ENCODE data around the gene ADARB2.
"Not testable (repeated sequence)": the region's sequence is repeated elsewhere in the genome, so short reads cannot be mapped to it uniquely, and the experiment has no call there.

ADARB2 gene

GRCh38 chr10:1365540-1366321 is 371.6 kb downstream of the ADARB2 start:
- DNase-seq (ENCODE audit: low read depth), result no peak

- no peak for DNase-seq (ENCODE audit: low read depth)
Measured at GRCh38 chr10:1364151-1364910, 373.0 kb downstream of the ADARB2 start.

DNA sequence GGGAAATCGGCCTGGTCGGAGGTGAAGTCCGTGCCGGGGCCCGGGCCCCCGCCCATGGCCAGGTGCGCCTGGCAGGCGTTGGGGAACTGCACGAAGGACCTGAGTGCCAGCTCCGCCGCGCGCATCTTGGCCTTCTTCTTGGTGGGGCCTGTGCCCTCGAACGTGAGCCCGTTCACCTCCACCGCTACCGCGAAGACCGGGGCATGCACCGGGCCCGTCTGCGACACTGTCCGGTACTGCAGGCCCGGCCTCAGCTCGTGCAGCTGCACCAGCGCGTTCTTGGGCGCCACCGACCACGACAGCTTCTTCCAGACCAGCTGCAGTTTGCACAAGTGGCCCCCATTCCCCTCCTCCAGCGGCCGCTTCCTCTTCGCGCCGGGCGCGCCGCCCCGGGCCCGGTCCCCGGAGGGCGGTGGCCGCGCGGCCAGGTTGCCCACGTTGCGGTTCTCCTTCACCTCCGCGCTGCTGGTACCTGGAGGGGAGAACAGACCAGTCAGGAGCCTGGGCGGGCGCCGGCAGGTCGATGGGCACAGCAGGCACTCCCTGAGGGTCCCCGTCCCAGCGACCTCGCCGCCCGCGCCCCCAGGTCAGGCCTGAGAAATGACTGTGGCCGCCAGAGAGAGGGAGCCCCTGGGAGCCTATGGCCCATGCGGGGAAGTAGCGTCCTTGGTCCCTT is 373.7 kb downstream of the ADARB2 start:
- DNase-seq (ENCODE audit: low read depth), result no peak

DNA sequence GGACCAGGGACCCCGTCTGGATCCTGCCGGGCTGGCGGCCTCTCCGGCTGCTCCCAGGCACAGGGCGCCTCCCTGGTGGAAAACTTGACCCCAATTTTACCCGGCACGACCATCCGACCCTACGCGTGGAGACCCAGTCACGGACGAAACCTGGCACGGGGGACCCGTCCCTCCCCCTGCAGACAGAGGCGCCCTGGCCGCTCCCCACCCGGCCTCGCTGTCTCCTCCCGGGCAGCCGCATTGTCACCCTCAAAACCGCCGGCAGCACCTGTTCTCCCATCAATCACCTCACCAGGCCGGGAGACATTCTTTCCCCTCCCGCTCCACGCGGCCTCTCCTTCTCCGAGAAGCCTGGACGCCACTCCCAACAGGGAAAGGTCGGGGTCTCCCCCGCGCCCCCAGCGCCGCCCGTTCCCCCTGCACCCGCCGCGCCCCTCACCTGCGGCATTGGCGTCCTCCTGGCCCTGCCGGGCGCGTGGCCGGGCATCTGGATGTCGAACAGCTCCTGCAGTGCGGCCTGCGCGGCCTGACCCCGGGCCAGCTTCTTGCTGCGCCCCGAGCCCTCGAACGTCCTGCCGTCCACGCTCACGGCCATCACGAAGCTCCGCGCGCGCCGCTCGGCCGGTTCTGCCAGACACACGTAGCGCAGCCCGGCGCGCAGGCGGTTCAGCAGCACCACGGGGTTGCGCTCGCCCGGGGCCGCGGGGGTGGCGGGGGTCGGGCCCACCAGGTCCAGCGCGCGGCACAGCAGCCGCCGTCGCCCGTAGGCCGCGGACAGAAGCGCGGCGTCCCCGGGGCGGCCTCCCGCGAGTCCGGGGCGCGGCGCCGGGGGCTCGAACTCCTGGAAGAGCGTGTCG is 374.5 kb downstream of the ADARB2 start:
- no peak for DNase-seq (ENCODE audit: low read depth)

DNA sequence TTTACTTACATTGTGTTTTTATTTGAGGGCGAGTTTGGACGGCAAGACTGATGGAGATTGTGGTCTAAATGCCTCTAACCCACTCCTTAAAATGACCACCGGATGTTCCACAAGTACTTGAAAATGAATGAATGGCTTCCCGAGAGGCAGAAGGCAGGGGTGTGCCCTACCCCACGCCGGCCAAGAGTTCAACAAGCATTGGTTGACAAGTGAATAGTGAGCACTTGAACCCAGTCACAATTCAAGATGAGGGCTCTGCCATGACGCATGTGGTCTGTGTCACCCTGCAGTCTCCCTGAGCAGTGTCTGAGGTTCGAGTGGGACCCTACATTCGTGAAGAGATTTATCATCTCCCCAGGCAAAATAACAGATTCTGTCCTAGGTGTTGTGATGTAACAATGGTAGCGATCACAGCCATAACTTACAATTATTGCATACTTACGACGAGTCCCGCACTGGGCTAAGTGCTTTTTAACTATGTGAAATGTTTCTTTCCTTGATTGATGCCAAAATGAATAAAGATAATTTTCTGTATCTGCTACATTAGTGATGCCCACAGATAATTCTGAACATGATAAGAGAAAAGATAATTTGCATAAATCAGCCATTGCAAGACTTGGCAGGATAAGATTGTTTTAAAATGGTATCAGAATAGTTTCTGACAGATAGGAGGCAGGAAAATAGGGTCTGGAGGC is 375.8 kb downstream of the ADARB2 start:
- no peak for DNase-seq (ENCODE audit: low read depth)

DNA sequence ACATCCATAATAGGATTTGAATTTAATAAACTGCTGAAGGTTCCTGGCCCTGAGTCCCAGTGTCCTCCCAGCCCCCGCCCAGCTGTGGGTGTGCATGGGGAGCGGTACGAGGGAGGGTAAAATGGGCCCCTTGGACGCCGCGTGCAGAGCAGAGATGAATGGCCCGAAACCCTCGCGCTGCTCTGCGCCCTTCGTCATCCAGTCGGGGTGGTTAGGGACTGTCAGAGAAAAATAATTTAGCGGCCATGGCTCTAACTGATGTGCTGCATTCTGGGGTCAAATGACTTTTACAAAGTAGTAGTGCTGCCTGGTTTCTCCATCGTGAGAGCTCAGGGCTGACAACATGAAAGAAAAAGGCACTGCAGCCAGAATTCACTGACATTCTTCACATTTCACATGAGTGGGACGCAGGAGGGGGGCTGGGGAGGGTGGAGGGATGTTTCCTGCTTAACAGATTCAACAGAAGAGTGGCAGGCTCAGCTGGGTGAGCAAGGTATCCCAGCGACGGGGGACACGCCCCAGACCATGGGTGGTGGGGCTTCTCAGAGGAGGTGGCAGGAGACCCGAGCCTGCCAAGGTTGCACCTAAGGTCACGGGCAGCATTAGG is 376.7 kb downstream of the ADARB2 start:
- DNase-seq (ENCODE audit: low read depth), result no peak

- no peak for DNase-seq (ENCODE audit: low read depth)
Measured at GRCh38 chr10:1360011-1360557, 377.2 kb downstream of the ADARB2 start.

DNA sequence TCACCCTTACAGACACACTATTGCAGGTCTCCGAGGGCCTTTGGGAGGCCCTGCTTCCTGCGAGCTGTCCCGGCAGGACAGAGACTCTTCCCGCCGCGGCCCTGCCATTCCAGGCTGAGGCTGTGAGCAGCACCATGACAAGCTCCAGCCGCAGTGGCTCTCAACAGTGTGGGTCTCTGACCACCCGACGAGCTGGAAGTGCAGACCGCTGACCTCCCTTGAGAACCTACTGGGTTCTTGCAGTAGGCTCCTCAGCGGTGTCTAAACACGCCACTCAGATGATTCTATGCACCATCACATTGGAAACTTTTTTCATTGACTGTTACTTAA is 377.7 kb downstream of the ADARB2 start:
- DNase-seq (ENCODE audit: low read depth), result no peak

- DNase-seq (ENCODE audit: low read depth), result no peak
Measured at GRCh38 chr10:1358860-1359625, 378.3 kb downstream of the ADARB2 start.

GRCh38 chr10:1358147-1358546 is 379.2 kb downstream of the ADARB2 start:
- no peak for DNase-seq (ENCODE audit: low read depth)

GRCh38 chr10:1356349-1356748 is 381.0 kb downstream of the ADARB2 start:
- no peak for DNase-seq (ENCODE audit: low read depth)

DNA sequence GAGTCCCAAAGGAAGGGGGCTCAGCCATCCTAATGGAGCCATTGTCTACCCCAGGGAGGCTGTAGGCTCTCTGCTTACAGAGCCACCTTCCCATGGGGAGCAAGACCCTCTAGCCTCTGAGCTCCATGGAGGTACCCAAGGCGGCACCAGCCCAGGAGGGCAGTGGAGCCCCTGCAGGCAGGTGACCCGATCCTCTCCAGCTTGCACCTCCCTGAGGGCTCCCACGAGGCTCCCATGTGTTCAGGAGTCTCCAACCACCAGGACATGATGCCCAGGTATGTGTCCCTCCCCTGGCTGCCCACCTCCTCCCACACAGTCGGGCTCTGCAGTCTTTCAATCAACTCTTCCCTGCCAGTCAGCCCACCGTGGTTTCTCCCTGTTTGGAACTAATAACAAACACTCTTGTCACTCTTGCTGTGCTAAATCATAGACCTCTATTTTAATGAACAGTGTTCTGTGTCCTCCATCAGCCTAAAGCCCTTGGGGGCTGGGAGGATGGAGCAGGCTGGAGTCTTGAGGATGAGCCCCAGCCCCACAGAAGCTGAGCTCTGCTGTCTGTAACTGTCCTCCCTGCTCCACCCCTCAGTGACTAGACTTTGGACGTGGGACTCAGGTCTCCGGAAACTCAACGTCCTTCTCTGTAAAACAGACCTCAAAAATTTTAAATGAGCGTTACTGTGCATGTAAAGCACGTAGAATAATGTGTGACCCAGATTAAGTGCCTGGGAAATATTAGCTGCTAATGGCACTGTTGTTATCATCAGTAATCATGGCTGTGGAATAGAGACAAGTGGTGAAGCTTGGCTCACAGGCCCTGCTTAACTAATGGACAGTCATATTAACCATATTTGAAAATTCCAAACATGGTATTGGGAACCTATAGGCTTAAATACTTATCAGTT is 382.3 kb downstream of the ADARB2 start:
- DNase-seq (ENCODE audit: low read depth), result no peak

- DNase-seq (ENCODE audit: low read depth), result not testable (repeated sequence)
Measured at GRCh38 chr10:1352296-1352695, 385.0 kb downstream of the ADARB2 start.

GRCh38 chr10:1348773-1349050 is 388.6 kb downstream of the ADARB2 start:
- DNase-seq (ENCODE audit: low read depth), result no peak

GRCh38 chr10:1347962-1348772 is 389.2 kb downstream of the ADARB2 start:
- no peak for DNase-seq (ENCODE audit: low read depth)

GRCh38 chr10:1347525-1347924 is 389.8 kb downstream of the ADARB2 start:
- DNase-seq (ENCODE audit: low read depth), result no peak

DNA sequence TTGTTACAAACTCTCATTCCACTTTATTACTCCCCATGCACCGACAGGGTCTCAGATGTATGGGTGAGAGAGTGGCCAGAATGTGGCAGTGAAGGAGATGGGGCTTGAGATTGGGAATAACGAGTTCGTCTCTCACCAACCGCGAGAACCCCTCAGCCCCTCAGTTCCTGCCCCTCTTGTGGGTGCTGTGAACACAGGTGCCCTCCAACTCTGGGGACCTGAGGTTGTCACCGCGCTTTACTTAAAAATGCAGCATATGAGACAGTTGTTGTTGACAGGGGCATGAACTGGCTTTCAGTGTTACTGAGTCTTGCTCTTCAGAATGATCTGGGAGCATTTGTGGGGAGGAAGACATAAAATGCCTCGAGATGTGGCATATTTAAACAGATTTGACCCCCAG is 391.1 kb downstream of the ADARB2 start:
- DNase-seq (ENCODE audit: low read depth), result no peak

- DNase-seq (ENCODE audit: low read depth), result no peak
Measured at GRCh38 chr10:1345368-1345767, 392.0 kb downstream of the ADARB2 start.
